Activated B cell treated with CpG ODN at 0.5 μM for 24 hours (primary cell): ENCODE data around the gene CA7. TPM values are rescaled to one million over a fixed set of nuclear protein-coding genes. Genes with fewer than 3 reads are reported as not detected.

Experiments
- ATAC-seq: fragments of 200-7000 bp; cut with Tn5 transposase; one replicate; pipeline ENCODE4 v1.10.0; 2021; ENCODE audit warnings: low read depth, mild to moderate bottlenecking, moderate library complexity
- CTCF ChIA-PET: fragments of 350-600 bp; sonication (Branson Sonifier 250); formaldehyde crosslinking; loops from one replicate; lab custom pipeline; 2021; ENCODE audit warnings: antibody characterized with exemption; lab: Charles Lee
- POLR2A ChIA-PET: fragments of 350-600 bp; sonication (Branson Sonifier 250); formaldehyde crosslinking; loops from one replicate; lab custom pipeline; 2021; ENCODE audit warnings: antibody characterized with exemption; lab: Charles Lee
- DNase-seq: peaks from one replicate; pipeline ENCODE4 v3.0.0; 2022
- H3K27ac Mint-ChIP-seq: one replicate; pipeline ENCODE4 v1.8.0; 2020; ENCODE audit warnings: mixed read lengths
- H3K27me3 Mint-ChIP-seq: one replicate; pipeline ENCODE4 v1.8.0; 2021; ENCODE audit warnings: mixed read lengths
- H3K36me3 Mint-ChIP-seq: one replicate; pipeline ENCODE4 v1.8.0; 2021; ENCODE audit warnings: low read depth, mixed read lengths
- H3K4me1 Mint-ChIP-seq: one replicate; pipeline ENCODE4 v1.8.0; 2021; ENCODE audit warnings: mixed read lengths
- H3K4me3 Mint-ChIP-seq: one replicate; pipeline ENCODE4 v1.8.0; 2020; ENCODE audit warnings: mild to moderate bottlenecking, mixed read lengths
- H3K9me3 Mint-ChIP-seq: one replicate; pipeline ENCODE4 v1.8.0; 2020; ENCODE audit warnings: mixed read lengths
- intact Hi-C: fragments of 100-400 bp; cut with micrococcal nuclease; formaldehyde crosslinking; loops from one replicate; pipeline ENCODE4 v1.15.1; 2024
- total RNA-seq: library from RNA; stranded (reverse); gene quantifications from 2 replicates; pipeline ENCODE4 v1.2.3, GENCODE V29; 2022
- TF ChIP-seq, protein P1 (sequence below): fragments of 200-600 bp; IDR thresholded peaks from one replicate; pipeline ENCODE4 v1.8.0; 2022; ENCODE audit warnings: antibody characterized with exemption, mild to moderate bottlenecking

Gene CA7
- total RNA-seq: not detected in 2 replicates

DNA sequence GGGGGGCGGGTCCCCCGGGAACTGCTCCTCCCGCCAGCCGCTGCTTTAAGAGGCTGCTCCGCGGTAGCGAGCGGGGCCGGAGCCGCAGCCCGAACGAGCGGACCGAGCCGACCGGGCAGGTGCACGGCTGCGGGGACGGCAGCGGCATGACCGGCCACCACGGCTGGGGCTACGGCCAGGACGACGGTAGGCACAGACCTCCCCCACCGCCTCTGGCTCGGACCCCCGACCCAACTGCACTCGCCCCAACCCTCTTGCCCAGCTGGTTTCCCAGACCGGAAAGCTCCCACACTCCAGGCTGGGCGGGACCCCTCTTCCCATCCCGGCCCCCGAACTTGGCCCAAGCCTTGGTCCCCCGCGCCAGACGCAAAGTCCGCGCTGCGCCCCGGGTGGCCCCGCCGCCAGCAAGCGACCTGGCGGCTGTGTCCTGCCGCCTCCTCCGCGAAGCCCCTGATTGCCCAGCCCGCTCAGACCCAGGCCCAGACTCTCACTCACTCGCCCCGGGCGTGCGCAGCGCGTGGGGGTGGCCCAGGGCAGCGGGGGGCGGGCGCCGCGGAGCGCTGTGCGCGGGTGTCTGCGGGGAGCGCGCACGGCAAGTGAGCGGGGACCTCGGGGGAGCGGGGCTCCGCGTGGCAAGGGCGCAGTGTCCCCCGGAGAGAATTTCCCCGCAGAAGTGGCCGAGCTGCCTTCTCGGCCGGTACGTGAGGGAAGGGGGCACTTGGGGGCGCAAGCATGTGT, at the start of gene CA7:
TSS of gene CA7 (plus strand) at position 73 of the 738 bp plus-strand sequence. CDS start at position 147, 74 bp downstream.
- TF ChIP-seq, protein P1, sequence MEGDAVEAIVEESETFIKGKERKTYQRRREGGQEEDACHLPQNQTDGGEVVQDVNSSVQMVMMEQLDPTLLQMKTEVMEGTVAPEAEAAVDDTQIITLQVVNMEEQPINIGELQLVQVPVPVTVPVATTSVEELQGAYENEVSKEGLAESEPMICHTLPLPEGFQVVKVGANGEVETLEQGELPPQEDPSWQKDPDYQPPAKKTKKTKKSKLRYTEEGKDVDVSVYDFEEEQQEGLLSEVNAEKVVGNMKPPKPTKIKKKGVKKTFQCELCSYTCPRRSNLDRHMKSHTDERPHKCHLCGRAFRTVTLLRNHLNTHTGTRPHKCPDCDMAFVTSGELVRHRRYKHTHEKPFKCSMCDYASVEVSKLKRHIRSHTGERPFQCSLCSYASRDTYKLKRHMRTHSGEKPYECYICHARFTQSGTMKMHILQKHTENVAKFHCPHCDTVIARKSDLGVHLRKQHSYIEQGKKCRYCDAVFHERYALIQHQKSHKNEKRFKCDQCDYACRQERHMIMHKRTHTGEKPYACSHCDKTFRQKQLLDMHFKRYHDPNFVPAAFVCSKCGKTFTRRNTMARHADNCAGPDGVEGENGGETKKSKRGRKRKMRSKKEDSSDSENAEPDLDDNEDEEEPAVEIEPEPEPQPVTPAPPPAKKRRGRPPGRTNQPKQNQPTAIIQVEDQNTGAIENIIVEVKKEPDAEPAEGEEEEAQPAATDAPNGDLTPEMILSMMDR: no peak
- Mint-ChIP-seq H3K9me3 (no peaks in the 10 kb centered on the region), H3K36me3 (no peaks in the 10 kb centered on the region), H3K4me3 (peak within 1 kb of the TSS; percentile 73), H3K4me1 (peaks cover 13% of the 10 kb centered on the region), H3K27me3 (peaks cover 40% of the 10 kb centered on the region), H3K27ac (no peak within 1 kb of the TSS)
- POLR2A ChIA-PET: interaction anchor here (1.6 kb wide), 1 partner anchor 14 kb away, joined by 3 read pairs; the partner anchor contains the start of gene NAE1
- CTCF ChIA-PET: no interaction called here
- intact Hi-C loops: no loop called here
- ATAC-seq (peak; percentile 14), DNase-seq (no peak)

DNA sequence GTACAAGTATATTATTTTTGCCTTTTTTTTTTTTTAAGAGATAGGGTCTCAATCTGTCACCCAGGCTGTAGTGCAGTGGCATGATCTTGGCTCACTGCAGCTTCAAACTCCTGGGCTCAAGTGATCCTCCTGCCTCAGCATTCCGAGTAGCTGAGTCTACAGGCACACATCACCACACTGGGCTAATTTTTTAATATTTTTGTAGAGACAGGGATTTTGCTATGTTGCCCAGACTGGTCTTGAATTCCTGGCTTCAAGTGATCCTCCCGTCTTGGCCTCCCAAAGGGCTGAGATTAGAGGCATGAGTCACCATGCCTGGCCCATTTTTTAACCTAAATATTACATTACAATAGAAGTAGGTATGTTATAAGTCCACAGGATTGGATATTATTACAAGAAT, 46.1 kb upstream of the CA7 start:
- ChIA-PET POLR2A (no interaction called here), CTCF (no interaction called here)
- Mint-ChIP-seq H3K9me3 (no peaks in the 10 kb centered on the region), H3K27me3 (no peaks in the 10 kb centered on the region), H3K36me3 (peaks cover 10% of the 10 kb centered on the region), H3K4me3 (no peak overlapping the region), H3K4me1 (no peaks in the 10 kb centered on the region), H3K27ac (no peak overlapping the region)
- TF ChIP-seq, protein P1: no peak
- no peak for ATAC-seq
- intact Hi-C loops: no loop called here
- no peak for DNase-seq

DNA sequence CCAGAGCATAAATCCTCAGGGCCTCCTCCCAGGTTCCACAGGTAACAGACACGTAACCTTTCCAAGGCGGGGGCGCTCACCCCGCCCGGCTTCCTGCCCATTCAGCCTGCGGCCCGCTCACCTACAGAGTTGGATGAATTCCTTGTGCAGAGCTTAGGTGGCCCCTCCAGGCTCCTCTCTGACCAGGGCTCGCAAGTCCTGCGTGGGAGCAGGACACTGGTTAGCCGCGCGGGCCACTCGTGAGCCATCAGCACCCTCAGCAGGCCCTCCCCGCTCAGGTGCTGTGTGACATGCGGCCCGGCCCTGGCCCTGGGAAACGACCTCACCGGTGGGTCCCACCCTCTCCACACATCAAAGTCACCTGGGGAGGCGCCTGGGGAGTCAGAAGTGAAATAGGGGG, 43.4 kb upstream of the CA7 start:
- POLR2A ChIA-PET: no interaction called here
- H3K4me3 Mint-ChIP-seq: no peak overlapping the region
- H3K36me3 Mint-ChIP-seq: peaks cover 36% of the 10 kb centered on the region
- no peaks in the 10 kb centered on the region for H3K4me1 Mint-ChIP-seq
- DNase-seq (no peak), ATAC-seq (no peak)
- no peaks in the 10 kb centered on the region for H3K9me3 Mint-ChIP-seq
- intact Hi-C loops: no loop called here
- H3K27ac Mint-ChIP-seq: no peak overlapping the region
- CTCF ChIA-PET: no interaction called here
- TF ChIP-seq, protein P1: no peak
- no peaks in the 10 kb centered on the region for H3K27me3 Mint-ChIP-seq

DNA sequence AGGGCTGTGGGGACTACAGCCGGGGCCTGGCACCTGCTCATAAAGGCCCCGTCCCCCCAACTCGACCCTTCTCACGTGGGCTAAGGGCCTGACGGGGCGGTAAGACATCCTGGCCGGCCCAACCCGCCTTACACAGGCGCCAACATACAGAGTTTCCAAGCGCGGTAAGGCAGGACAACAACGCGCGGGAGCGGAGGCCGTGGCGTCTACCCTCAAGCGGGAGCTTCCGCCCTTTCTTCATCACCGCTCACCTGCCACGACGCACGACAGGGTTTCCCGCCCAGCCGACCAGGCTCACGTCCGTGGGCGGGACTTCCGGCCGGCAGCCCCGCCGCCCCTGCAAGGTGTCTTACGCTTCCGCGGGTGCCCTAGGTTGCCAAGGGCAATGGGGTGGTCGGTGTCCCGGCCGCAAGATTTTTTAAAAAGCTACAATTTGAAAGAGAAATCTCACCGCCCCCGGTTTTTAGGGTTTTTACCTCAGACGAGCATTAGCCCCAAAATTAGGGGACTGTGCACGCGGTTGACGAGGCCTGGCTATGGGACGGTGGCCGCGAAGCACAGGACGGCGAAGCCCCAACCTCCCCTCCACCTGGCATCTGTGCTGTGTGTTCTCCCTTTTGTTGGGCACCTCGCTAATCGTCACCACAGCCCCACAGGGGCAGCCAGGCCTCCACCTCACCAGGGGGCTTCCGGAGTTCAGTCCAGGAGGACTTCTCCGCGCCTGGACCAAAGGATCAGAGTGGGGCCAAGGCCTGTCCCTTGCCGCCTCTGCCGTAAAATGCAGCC, 42.7 kb upstream of the CA7 start, which contains the start of gene TERB1:
TSS of gene TERB1 (minus strand) at position 265 of the 786 bp plus-strand sequence. CDS start 4,786 bp downstream, outside the sequence.
- Mint-ChIP-seq H3K4me1 (no peaks in the 10 kb centered on the region), H3K36me3 (peaks cover 38% of the 10 kb centered on the region), H3K9me3 (no peaks in the 10 kb centered on the region), H3K4me3 (no peak within 1 kb of the TSS), H3K27me3 (no peaks in the 10 kb centered on the region), H3K27ac (no peak within 1 kb of the TSS)
- TF ChIP-seq, protein P1: no peak
- DNase-seq (no peak), ATAC-seq (no peak)
- POLR2A ChIA-PET: no interaction called here
- CTCF ChIA-PET: no interaction called here
- intact Hi-C loops: no loop called here

DNA sequence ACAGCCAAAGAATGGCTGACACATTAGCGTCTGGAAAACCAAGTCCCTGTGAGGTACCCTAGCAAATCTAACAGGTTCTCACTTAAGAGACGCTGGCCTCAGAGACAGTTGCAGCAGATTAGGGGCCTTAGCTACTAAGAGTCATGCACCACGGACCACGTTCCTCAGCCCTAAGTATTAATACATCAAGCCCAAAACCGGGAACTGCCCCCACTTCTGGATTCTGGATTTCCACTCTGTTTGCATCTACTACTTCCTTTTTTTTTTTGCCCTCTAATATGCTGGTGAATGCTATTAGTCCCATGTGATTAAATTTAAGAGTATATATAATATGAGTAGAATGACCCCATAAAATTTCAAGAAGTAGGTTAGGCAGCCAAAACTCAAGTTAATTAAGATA, 42.1 kb upstream of the CA7 start:
- no peak for ATAC-seq

More for the DNA sequence above, 42.1 kb upstream of the CA7 start:
- POLR2A ChIA-PET: no interaction called here
- no peak overlapping the region for H3K4me3 Mint-ChIP-seq
- CTCF ChIA-PET: no interaction called here
- H3K9me3 Mint-ChIP-seq: no peaks in the 10 kb centered on the region
- H3K36me3 Mint-ChIP-seq: peaks cover 43% of the 10 kb centered on the region
- H3K27me3 Mint-ChIP-seq: no peaks in the 10 kb centered on the region
- no peak for DNase-seq
- no peaks in the 10 kb centered on the region for H3K4me1 Mint-ChIP-seq
- H3K27ac Mint-ChIP-seq: no peak overlapping the region
- intact Hi-C loops: no loop called here
- TF ChIP-seq, protein P1: no peak
